T-helper 22 cell (primary cell): ENCODE measurements around the gene CD6.

Experiments
- DNase-seq: peaks from one replicate; pipeline ENCODE4 v3.0.0-alpha.2; 2020; ENCODE audit warnings: low read depth

The CD6 gene

GRCh38 chr11:61026121-61027031 lies 54.9 kb downstream of the CD6 start:
- DNase-seq: peak; percentile 58

GRCh38 chr11:61027141-61027840 lies 55.8 kb downstream of the CD6 start:
- DNase-seq: no peak

DNA sequence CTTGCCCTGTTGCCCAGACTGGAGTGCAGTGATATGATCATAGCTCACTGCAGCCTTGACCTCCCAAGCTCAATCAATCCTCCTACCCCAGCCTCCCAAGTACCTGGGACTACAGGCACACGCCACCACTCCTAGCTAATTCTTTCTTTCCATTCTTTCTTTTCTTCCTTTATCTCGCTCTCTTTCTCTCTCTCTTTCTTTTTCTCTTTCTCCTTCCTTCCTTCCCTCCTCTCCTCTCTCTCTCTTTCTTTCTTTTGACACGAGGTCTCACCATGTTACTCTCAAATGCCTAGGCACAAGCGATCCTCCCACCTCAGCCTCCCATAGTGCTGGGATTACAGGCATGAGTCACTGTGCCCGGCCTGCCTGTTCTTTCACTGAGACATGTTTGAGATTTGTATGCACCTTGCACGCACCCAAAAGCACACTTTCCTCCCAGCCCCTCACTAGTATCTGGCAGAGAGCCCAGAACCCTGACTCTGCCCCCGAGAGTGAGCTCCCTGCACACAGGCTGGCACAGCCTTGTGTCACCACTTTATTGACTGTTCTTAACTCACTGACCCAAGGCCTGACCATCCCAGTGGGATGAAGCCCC lies 56.8 kb downstream of the CD6 start:
- DNase-seq: peak; percentile 57

DNA sequence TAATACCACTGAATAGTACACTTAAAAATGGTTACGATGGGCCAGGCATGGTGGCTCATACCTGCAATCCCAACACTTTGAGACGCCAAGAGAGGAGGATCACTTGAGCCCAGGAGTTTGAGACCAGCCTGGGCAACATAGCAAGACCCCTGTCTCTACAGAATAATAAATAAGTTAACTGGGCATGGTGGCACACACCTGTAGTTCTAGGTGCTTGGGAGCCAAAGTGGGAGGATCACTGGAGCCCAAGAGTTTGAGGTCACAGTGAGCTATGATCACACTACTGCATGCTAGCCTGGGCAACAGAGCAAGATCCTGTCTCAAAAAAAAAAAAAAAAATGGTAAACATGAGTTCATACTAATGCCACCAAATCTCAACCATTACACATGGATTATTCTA lies 61.3 kb downstream of the CD6 start:
- no peak for DNase-seq

DNA sequence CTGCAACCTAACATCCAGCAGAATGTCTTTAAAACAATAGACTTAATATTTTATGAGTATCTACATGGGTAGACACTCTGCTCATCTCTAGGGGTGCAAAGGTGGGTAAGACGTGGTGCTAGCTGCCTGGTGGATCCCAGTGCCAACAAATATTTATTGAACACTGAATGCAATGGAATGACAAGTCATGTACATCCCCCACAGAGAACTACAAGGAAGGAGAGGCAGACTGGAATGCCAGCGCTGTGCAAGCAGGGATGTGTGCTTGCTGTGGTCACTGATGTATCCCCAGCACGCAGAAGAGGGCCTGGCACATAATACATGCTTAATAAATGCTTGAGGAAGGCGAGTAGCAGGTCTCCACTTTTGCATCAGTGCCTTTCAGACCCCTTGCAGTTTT lies 61.9 kb downstream of the CD6 start:
- DNase-seq: no peak

DNA sequence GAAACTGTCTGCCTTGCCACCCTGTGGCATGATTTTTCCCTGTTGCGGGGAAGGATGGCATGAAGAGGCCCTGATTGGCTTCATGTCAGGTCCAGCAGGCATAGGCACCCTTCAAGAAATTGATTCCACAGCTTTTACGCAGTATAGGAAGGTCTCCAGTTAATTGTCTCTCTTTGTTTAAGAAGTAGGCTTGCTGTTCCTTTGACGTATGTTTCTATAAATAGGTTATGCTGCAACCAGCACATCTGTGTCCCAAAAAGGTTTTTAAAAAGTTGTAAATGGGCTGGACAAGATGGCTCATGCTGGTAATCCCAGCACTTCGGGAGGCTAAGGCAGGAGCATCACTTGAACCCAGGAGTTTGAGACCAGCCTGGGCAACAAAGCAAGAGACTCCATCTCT lies 62.6 kb downstream of the CD6 start:
- DNase-seq: no peak

- DNase-seq: no peak
These were observed 63.4 kb downstream of the CD6 start for GRCh38 chr11:61034704-61035525.

GRCh38 chr11:61035526-61035835 lies 64.0 kb downstream of the CD6 start:
- DNase-seq: no peak

DNA sequence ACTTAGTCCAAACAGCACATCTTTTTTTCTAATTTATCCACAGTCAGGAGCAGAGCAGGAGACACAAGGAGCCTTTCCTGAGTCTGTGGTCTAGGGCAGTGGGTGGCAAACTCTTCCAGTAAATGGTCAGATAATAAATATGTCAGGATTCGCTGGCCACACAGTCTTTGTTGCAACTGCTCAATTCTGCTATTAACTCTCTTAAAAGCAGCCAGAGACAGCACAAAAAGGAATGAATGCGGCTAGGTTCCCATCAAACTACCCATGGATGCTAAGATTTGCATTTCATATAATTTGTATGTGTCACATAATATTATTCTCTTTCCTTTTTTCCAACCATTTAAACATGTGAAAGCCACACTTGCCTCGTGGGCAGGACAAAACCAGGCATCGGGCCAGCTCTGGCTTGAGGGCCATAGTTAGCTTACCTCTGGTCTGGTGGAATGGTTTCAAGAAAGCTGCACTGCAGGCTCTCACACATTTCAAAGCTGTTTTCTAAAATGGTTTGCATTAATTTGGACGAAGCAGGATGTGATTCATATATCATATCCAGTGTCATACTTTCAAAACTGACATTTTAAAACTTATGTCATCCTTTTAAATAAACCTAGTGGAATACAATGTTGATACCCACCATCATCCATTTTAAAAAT lies 66.1 kb downstream of the CD6 start:
- DNase-seq: no peak

DNA sequence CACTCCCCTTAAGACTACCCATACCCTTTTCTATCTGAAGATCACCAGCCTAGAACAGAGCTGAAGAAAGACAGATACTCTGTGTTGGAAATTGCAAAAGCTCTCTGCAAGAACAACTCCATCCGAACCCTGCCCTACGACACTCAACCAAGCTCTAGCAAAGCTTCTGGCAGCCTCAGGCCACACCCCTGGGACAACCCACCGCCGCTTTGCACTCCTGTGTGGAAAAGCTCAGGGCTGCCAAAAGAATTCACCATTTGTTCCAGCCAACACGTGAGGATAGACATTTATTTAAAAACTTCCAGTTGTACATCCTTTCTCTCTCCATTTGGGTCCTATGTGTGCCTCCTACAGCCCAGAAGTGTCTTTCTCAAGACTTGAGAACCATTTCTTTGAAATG lies 68.4 kb downstream of the CD6 start:
- DNase-seq: no peak

DNA sequence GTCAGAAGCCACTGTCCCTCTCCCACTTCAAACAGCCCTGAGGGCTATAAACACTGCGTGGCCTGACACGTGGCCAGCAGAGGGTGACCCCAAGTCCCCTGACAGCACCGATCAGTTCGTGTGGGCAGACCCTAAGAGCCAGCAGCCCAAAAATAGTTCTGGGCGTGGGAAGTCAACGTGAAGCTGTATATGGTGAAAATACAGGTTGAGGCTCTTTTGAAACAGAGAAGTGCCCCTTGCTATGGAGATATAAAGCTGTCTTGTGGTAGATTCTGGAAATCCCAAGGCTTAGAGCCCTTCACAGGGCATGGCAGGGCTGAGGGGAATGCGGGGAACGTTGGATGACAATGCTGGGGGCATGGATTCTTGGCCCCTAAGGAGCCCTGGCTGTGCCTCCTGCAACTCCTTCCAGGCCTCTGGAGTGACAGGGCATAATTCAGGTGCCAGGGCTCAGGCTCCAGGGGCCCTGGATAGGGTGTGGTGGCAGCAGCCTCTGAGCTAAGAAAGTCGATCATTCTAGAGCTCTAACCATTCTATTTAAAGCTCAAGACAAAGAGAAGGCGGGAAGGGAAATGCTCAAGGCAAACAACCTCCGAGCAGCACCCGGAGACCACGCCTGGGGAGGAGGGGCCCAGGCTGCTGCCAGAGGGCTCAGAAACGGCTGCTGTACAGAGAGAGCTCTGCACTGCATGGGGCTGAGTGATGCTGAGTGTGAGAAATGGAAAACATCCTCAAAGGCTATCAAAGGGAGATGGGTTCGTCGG lies 70.5 kb downstream of the CD6 start:
- DNase-seq: peak; percentile 79

DNA sequence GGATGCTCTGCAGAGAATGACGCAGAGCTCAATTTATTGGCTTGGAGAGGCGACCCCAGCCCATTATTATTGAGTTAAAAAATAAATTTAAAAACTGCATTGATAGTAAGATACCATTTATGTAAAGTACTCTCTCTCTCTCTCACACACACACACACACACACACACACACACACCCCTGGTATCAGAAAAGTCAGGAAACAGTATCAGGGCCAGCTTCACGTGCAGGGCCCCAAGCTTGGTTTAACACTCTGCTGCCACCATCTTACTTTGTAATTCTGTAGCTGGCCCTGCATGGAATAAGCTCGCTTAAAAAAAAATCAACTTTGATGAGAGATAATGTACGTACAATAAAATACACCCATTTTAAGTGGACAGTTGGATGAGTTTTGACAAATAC lies 71.1 kb downstream of the CD6 start:
- no peak for DNase-seq

DNA sequence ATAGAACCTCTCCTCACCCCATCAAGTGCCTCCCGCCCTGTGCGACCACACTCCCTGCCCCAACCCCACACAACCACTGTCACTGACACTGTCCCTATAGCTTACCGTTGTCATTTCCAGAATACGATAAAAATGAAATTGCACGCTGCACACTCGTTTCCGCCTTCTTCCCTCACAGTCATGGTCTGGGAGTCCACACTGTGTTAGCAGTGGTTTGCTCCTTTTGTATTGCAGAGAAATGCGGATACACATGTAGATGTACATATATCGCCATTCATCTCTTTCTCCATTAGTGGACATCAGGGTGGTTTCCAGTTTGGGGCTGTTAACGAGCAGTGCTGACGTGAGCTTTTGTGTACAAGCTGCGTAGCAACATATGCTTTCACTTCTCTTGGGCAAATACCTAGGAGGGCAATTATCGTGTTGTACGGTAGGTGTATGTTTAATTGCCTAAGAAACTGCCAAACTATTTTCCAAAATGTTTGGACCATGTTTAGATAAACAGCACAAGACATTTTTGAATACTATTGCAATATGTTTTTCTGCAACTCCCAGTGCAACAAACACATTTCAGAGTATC lies 71.6 kb downstream of the CD6 start:
- peak; percentile 40 for DNase-seq

DNA sequence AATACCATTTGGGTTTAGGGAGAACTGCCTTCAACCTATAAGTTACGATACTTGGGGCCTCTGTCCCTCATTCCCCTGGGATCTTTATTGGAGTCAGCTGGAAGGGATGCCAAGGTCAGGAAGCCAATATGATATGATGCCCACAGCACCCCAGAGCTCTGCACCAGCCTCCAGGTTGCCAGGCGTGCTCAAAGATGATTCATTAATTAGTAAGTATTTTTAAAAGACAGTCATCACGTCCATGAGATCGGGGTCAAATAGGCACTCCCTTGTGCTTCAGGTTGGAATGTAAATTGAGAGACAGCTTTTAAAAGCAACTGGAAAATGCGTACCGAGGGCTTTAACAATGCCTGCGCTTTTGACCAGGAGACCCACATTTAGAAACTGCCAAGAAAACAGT lies 73.8 kb downstream of the CD6 start:
- no peak for DNase-seq

DNA sequence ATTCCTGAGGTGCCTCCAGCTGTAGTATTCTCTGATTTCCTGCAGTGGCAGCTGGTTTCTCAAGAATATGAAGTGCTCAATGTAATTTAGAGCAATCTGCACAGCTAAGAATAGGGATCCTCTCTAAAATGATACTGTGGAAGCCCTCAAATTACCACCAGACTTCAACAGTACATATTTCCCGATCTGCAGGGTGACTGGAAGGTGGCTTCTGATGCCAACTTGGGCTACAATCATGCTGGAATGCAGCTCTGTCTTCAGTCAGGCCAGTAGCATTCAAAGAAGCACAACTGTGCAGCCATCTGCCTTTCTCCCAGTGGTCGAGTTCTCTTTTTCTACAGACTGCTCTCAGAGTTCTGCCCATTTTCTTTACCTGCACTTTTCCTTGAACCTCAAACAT lies 75.4 kb downstream of the CD6 start:
- DNase-seq: no peak

- no peak for DNase-seq
These were observed 77.0 kb downstream of the CD6 start for GRCh38 chr11:61048368-61049062.

- no peak for DNase-seq
These were observed 77.5 kb downstream of the CD6 start for GRCh38 chr11:61049063-61049377.

GRCh38 chr11:61049859-61050258 lies 78.4 kb downstream of the CD6 start:
- DNase-seq: no peak

DNA sequence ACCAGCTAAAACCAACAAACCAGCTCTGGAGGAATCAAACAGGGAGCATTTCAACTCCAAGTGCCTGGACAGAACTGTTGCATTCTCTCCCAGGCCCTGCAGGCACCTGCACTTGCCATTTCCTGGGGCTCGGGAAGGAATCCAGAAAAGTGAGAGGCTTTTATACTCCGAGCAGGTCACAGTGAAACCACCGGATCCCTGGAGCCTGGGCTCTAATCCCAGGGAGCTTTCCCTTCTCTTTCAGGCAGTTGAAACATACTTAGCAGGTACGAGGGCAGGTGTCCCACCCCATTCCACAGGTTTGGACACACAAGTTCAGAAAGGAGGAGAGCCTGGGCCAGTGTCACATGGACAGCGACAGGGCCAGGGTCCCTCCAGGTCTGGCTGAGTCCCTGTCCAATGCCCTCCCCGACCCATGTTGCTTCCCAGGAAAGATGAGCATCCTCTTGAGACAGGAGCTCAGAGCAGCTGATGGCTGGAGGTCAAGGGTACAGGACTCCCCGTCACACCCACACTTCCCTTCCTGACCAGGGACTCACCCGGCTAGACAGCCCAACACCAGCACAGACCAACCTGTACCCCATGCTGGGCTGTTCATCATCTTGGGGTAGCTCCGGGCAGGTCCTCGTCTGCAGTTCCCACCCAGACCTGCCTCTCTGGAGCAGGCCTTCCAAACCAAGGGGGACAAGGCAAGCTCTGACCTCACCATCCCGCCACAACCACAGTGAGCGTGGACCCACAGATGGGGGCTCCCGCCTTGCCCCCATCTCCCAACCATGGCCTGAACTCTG lies 80.9 kb downstream of the CD6 start:
- DNase-seq: no peak
